GM19193 (cell line): Measurements from ENCODE around the gene ACKR2.

Experiments
- POLR2A ChIP-seq: IDR thresholded peaks from 4 replicates; pipeline ENCODE4 v1.6.1; 2011; ENCODE audit not compliant: insufficient read depth, insufficient read length; ENCODE audit errors: extremely low read depth

The ACKR2 gene

GRCh38 chr3:42838571-42838970 is 29.3 kb downstream of the ACKR2 start:
- no peak for TF ChIP-seq POLR2A

- TF ChIP-seq POLR2A = no peak
Observed at GRCh38 chr3:42839616-42840015, 30.4 kb downstream of the ACKR2 start.

DNA sequence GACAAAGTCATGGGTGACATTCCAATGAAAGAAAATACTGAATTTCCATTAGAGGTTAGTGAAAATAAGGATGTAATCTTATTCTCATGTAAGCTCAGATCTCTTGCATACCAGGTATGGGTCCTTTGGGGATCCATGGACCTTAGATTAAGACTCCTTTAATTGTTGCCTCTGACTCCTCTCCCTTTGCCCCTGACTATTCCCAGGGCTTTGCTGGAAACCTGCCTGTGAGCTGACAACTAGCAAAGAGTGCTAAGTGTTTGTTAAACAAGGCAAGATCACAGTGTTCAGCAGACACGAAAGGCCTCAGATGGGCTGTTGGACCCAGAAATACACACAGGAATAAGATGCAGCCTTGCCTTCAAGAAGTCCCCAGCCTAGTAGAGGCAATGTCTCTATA is 32.1 kb downstream of the ACKR2 start:
- no peak for TF ChIP-seq POLR2A

DNA sequence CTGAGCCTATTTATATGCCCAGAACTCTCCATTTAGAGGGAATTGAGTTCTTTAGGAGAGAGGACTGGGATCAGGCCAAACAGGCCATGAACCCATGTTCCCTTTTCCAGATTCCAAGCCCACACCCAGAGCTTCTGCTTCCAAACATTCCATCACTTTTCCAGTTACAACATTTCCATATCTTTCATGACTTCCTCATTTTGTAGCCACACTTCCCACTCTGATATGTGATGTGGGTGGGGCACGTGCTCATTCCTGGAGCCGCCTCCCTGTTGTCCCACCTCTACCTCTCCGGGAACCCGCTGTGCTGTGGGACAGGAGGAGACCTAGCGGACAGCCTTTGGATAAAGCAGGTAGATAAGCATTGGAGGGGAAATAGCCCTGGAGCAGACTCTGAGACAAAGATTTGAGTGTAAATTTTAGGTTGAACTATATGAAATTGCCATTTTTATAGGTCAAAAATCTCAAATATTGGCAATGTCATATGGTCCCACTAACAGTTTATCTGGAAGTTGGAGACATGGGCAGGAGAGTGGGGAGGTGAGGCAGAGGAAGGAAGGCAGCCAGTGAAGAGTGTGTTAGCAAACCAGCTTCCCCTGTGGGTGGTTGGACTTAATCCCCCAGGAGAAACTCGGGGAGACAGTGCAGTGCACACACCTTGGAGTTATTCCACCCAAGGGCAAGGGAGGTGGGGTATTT is 34.6 kb downstream of the ACKR2 start:
- TF ChIP-seq POLR2A = no peak

DNA sequence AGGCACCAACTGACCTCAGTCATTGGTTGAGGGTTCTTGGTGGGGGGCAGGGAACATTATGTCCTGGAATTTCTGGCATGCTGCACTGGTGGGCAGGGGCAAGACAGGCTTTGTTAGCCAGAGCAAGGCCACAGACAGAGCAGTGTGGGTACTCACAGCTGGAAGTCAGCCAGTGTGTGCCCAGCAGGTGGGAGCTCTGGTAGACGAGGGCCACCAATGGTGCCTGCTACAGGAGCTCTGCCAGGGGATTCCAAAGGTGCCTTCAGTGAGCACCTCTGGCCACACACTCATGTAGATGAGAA is 35.1 kb downstream of the ACKR2 start:
- no peak for TF ChIP-seq POLR2A

GRCh38 chr3:42844815-42845214 is 35.6 kb downstream of the ACKR2 start:
- TF ChIP-seq POLR2A = no peak

- TF ChIP-seq POLR2A = no peak
Observed at GRCh38 chr3:42846685-42847522, 37.7 kb downstream of the ACKR2 start.

DNA sequence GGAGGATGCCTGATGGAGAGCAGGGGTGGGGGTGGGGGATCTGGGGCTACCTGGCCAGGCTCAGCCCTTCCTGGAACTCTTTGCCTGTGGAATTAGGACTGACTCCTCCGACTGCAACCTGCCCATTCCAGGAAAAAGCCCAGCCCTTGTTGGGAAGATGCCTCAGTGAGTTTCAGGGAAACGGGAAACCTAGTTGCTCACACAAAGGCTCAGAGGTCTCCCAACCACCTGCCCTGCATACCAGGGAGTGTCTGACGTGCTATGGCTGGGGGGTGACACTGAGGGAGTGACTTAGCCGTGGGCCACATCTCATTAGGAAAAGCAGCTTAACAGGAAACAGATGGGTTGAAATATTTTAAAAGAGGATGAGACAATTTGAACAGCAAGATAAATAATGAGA is 38.5 kb downstream of the ACKR2 start:
- TF ChIP-seq POLR2A = no peak

DNA sequence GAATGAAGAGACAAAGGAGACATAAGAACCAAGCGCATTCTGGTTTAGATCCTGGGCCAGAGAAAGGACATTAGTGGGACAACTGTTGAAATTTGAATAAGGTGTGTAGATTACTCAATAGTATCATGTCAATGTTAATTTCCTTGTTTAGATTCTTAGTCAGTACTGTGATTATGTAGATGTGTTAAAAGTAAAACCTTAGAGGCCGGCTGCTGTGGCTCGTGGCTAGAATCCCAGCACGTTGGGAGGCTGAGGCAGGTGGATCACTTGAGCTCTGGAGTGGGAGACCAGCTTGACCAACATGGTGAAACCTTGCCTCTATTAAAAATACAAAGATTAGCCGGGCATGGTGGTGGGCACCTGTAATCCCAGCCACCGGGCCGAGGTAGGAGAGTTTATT is 39.8 kb downstream of the ACKR2 start:
- no peak for TF ChIP-seq POLR2A

DNA sequence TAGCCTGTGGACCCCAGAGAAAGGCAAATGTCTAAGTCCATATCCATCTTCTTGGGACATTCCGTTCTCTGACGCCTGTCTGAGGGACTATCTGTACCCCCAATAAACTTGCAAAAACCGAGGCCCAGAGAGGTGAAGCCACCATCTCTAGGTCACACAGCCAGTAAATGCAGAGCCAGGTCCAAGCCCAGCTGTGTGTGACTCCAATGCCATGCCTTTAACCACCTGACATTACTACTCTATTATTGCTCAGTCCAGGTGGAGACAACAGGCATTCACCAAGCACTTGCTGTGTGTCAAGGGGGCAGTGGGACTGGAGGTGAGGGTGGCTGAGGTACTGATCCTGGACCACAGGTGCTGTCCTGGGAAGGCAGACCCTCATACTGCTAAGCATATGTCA is 41.0 kb downstream of the ACKR2 start:
- no peak for TF ChIP-seq POLR2A

GRCh38 chr3:42851228-42851834 is 42.1 kb downstream of the ACKR2 start:
- TF ChIP-seq POLR2A = no peak

DNA sequence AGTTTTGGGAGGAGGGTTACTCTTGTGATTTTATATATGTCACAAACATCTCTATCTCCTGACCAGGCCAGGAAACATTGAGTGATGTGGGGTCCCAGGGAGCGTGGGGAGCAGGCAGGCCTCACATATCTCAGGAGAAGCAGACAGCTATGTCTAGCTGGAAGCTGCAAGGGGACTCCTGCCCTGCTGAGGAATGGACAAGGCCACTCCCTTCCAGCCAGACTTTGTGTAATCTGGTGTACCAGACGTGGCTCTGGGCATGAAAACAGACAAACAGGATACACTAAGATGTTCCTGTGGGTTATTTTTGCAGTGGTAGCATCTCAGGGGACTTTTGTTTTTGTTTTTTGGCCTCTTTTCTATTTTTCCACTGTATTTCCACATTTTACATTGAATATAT is 43.2 kb downstream of the ACKR2 start:
- TF ChIP-seq POLR2A = no peak

GRCh38 chr3:42853056-42853455 is 43.8 kb downstream of the ACKR2 start:
- TF ChIP-seq POLR2A = no peak

- TF ChIP-seq POLR2A = no peak
Observed at GRCh38 chr3:42853739-42854302, 44.6 kb downstream of the ACKR2 start.

- TF ChIP-seq POLR2A = no peak
Observed at GRCh38 chr3:42855219-42855546, 45.9 kb downstream of the ACKR2 start.
